Loucy (cell line): ENCODE data around the gene RAPGEF1.
"Not testable (repeated sequence)": the region's sequence is repeated elsewhere in the genome, so short reads cannot be mapped to it uniquely, and the experiment has no call there.

Experiments
- EZH2phosphoT487 ChIP-seq: fragments of 200-600 bp; IDR thresholded peaks from 2 replicates; pipeline ENCODE4 v1.6.1; 2018; ENCODE audit warnings: antibody characterized with exemption, mild to moderate bottlenecking, moderate library complexity, borderline replicate concordance
- TF ChIP-seq, protein P1 (sequence below): fragments of 200-600 bp; sonication (generic); conservative IDR thresholded peaks from 2 replicates; pipeline ENCODE4 v1.5.1; 2014; ENCODE audit warnings: mild to moderate bottlenecking, antibody characterized with exemption, low read length

DNA sequence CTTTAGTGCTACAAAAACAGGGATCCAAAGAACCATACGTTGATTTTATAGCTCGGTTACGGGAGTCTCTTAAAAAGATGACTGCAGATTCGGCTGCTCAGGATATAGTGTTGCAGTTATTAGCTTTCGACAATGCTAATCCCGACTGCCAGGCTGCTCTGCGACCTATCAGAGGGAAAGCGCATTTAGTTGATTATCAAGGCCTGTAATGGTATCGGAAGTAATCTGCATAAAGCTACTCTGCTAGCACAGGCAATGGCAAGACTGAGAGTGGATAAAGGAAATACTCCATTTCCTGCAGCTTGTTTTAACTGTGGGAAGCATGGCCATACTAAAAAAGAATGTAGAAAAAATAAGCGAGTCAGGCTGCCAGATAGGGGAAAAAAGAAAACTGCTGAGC is 58.0 kb downstream of the RAPGEF1 start:
- TF ChIP-seq, protein P1, sequence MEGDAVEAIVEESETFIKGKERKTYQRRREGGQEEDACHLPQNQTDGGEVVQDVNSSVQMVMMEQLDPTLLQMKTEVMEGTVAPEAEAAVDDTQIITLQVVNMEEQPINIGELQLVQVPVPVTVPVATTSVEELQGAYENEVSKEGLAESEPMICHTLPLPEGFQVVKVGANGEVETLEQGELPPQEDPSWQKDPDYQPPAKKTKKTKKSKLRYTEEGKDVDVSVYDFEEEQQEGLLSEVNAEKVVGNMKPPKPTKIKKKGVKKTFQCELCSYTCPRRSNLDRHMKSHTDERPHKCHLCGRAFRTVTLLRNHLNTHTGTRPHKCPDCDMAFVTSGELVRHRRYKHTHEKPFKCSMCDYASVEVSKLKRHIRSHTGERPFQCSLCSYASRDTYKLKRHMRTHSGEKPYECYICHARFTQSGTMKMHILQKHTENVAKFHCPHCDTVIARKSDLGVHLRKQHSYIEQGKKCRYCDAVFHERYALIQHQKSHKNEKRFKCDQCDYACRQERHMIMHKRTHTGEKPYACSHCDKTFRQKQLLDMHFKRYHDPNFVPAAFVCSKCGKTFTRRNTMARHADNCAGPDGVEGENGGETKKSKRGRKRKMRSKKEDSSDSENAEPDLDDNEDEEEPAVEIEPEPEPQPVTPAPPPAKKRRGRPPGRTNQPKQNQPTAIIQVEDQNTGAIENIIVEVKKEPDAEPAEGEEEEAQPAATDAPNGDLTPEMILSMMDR: not testable (repeated sequence)
- not testable (repeated sequence) for TF ChIP-seq EZH2phosphoT487
